Naive thymus-derived CD4-positive, alpha-beta T cell (primary cell): ENCODE measurements around the gene GARIN5B. TPM values are rescaled to one million over a fixed set of nuclear protein-coding genes. Genes with fewer than 3 reads are reported as not detected.
A peak's percentile ranks its signal among the peaks of the same experiment; 100 is the strongest.
"Not testable (repeated sequence)": the region's sequence is repeated elsewhere in the genome, so short reads cannot be mapped to it uniquely, and the experiment has no call there.

ENCODE experiments used
- ATAC-seq: fragments of 150-1000 bp; cut with Tn5 transposase; 2 replicates; pipeline ENCODE4 v1.10.0; 2021; ENCODE audit warnings: mild to moderate bottlenecking, moderate library complexity
- CTCF ChIA-PET: fragments of 350-600 bp; sonication (Branson Sonifier 250); formaldehyde crosslinking; loops from one replicate; lab custom pipeline; 2021; ENCODE audit warnings: antibody characterized with exemption; lab: Charles Lee
- POLR2A ChIA-PET: fragments of 350-600 bp; sonication (Branson Sonifier 250); formaldehyde crosslinking; loops from one replicate; lab custom pipeline; 2021; ENCODE audit warnings: antibody characterized with exemption, inconsistent platforms; lab: Charles Lee
- DNase-seq, 9 donors: peaks; one replicate each; pipeline versions ENCODE4 v3.0.0 to v3.0.0-alpha.2; 2020 to 2022; ENCODE audit warnings: mixed read lengths in 1 of 9
- H3K27ac ChIP-seq: one replicate; pipeline ENCODE4 v1.7.0; 2013; ENCODE audit warnings: mild to moderate bottlenecking, low read depth, low read length, moderate library complexity
- H3K27me3 ChIP-seq, 2 donors: one replicate each; pipeline ENCODE4 v1.7.0; 2013; ENCODE audit warnings: low read length in 2 of 2, mild to moderate bottlenecking in 2 of 2, moderate library complexity in 2 of 2; ENCODE audit not compliant: control insufficient read depth in 2 of 2, insufficient read depth in 2 of 2
- H3K36me3 ChIP-seq, 3 experiments: 1 replicate in 2 of 3; 2 replicates in 1 of 3; pipeline ENCODE4 v1.7.0; 2013; ENCODE audit warnings: low read length in 3 of 3, mild to moderate bottlenecking in 3 of 3, moderate library complexity in 1 of 3; ENCODE audit not compliant: insufficient read depth in 3 of 3, control insufficient read depth in 2 of 3
- H3K4me1 ChIP-seq, 2 donors: one replicate each; pipeline ENCODE4 v1.7.0; 2013; ENCODE audit warnings: low read length in 2 of 2, mild to moderate bottlenecking in 2 of 2, moderate library complexity in 1 of 2; ENCODE audit not compliant: control insufficient read depth in 2 of 2, insufficient read depth in 2 of 2
- H3K4me3 ChIP-seq: 2 replicates; pipeline ENCODE4 v1.7.0; 2013; ENCODE audit warnings: mild to moderate bottlenecking, low read length
- H3K9me3 ChIP-seq, 3 experiments: 1 replicate in 2 of 3; 2 replicates in 1 of 3; pipeline ENCODE4 v1.7.0; 2013; ENCODE audit warnings: low read length in 3 of 3; ENCODE audit not compliant: control insufficient read depth in 2 of 3
- H3K27ac Mint-ChIP-seq, 9 donors: one replicate each; pipeline ENCODE4 v1.8.0; 2020 to 2022; ENCODE audit warnings: mixed read lengths in 9 of 9, mild to moderate bottlenecking in 8 of 9, moderate library complexity in 5 of 9, inconsistent platforms in 2 of 9
- H3K27me3 Mint-ChIP-seq, 5 donors: one replicate each; pipeline ENCODE4 v1.8.0; 2021 to 2022; ENCODE audit warnings: mixed read lengths in 5 of 5, mild to moderate bottlenecking in 1 of 5
- H3K36me3 Mint-ChIP-seq, 5 donors: one replicate each; pipeline ENCODE4 v1.8.0; 2020 to 2022; ENCODE audit warnings: mixed read lengths in 5 of 5, mild to moderate bottlenecking in 3 of 5, inconsistent platforms in 1 of 5
- H3K4me1 Mint-ChIP-seq, 7 donors: one replicate each; pipeline ENCODE4 v1.8.0; 2020 to 2022; ENCODE audit warnings: mixed read lengths in 7 of 7, mild to moderate bottlenecking in 3 of 7, inconsistent platforms in 1 of 7
- H3K4me3 Mint-ChIP-seq, 10 donors: one replicate each; pipeline ENCODE4 v1.8.0; 2020 to 2022; ENCODE audit warnings: mild to moderate bottlenecking in 10 of 10, mixed read lengths in 10 of 10, moderate library complexity in 6 of 10, inconsistent platforms in 2 of 10
- H3K9me3 Mint-ChIP-seq, 11 donors: one replicate each; pipeline ENCODE4 v1.8.0; 2020 to 2022; ENCODE audit warnings: mixed read lengths in 11 of 11, mild to moderate bottlenecking in 4 of 11, inconsistent platforms in 1 of 11, moderate library complexity in 1 of 11
- intact Hi-C, 2 donors: fragments of 100-400 bp; cut with micrococcal nuclease; formaldehyde crosslinking; loops; one replicate each; pipeline ENCODE4 v1.15.1; 2023
- polyA plus RNA-seq, 2 donors: library from polyadenylated mRNA; unstranded; fragments of 300-500 nt; fragmentation: Illumina TruSeq; gene quantifications; one replicate each; pipeline ENCODE4 v1.2.3, GENCODE V29; 2021
- total RNA-seq, 6 experiments: library from RNA in 5 of 6; stranded (reverse) in 5 of 6; gene quantifications; 1 replicate in 5 of 6; 2 replicates in 1 of 6; pipeline ENCODE4 v1.2.3 and lab custom pipeline; 2021 to 2026

GARIN5B gene
- total RNA-seq (not detected), polyA plus RNA-seq (not detected), total RNA-seq (lab: John Stamatoyannopoulos, UW) (not detected)

DNA sequence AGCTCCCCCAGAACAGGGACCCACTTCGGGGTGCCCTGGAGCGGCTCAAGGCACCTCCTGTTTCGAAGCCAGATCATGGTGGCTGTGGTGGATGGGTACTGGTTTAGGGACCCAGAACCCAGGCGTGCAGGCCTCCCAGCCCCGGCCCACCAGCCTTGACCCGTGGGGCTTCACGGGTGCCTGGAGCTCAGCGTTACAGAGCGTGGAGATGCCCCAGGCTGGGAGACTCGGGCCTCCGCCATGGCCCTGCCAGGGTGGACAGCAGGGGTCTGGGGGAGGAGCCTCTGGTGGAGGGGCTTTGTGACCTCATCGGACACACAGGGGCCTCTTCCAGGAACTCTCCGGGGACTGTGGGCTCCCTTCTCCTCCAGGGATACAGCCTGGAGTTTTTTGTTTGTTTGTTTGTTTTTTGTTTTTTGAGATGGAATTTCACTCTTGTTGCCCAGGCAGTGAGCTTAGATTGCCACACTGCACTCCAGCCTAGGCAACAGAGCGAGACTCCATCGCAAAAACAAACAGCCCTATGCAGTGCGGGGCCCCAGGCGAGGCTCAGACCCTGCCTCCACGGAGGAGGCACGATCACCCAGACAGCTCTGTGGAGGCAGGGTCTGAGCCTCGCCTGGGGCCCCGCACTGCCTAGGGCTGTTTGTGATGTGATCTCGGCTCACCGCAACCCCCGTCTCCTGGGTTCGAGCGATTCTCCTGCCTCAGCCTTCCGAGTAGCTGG is at the start of gene GARIN5B:
Gene GARIN5B (minus strand): TSS at position 271 of the 727 bp plus-strand sequence. CDS start 194 bp downstream, at position 77.
- intact Hi-C loops = no loop called here
- H3K9me3 Mint-ChIP-seq = no peaks in the 10 kb centered on the region
- ATAC-seq (no peak), DNase-seq (no peak)
- no peak within 1 kb of the TSS for H3K27ac ChIP-seq
- H3K4me1 Mint-ChIP-seq = peaks cover 0 to 2% (median 0%) of the 10 kb centered on the region in 7 donors
- no peaks in the 10 kb centered on the region for H3K4me1 ChIP-seq
- ChIA-PET POLR2A (no interaction called here), CTCF (no interaction called here)
- H3K27me3 ChIP-seq = no peaks in the 10 kb centered on the region
- no peak within 1 kb of the TSS for H3K4me3 ChIP-seq
- no peaks in the 10 kb centered on the region for H3K9me3 ChIP-seq
- no peak within 1 kb of the TSS for H3K4me3 Mint-ChIP-seq
- H3K27me3 Mint-ChIP-seq = peaks cover 0 to 14% (median 4%) of the 10 kb centered on the region in 5 donors
- H3K27ac Mint-ChIP-seq = no peak within 1 kb of the TSS
- no peaks in the 10 kb centered on the region for H3K36me3 ChIP-seq
- no peaks in the 10 kb centered on the region for H3K36me3 Mint-ChIP-seq

DNA sequence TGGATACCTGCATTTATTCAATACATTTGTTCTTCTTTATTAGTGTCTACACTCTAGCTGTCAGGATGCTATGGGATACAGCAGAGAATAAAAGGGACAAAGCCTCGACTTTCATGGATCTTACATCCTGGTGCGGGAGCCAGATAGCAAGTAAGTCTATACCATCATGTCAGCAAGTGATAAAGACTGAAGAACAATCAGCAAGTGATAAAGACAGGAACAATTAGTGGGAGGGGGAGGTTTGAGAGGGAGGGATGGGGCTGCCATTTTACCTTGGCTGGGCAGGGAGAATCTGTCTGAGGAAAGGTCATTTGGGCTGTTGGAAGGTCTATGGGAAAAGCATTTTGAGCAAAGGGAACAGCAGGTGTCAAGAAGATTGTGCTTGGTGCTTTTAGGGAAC is 47.1 kb upstream of the GARIN5B start:
- DNase-seq = no peak
- H3K27me3 Mint-ChIP-seq = peaks cover 0 to 17% (median 0%) of the 10 kb centered on the region in 5 donors
- H3K9me3 Mint-ChIP-seq = peaks cover 0 to 14% (median 4%) of the 10 kb centered on the region in 11 donors
- peak overlapping the region in 3 of 10 donors; percentile 28 to 74 (median 44) for H3K4me3 Mint-ChIP-seq
- ChIA-PET CTCF (interaction anchor here (0.9 kb wide), 1 partner anchor 10 kb away, joined by 4 read pairs; no protein-coding TSS in a partner anchor), POLR2A (interaction anchor here (1.6 to 3.5 kb wide), 3 partner anchors 26 to 292 kb away, joined by 4 to 23 read pairs (median 8); partner anchors contain the start of gene TMEM238)
- peak overlapping the region in 1 of 9 donors; percentile 66 for H3K27ac Mint-ChIP-seq
- no peak overlapping the region for H3K4me3 ChIP-seq
- H3K4me1 ChIP-seq = peaks cover 17 to 24% of the 10 kb centered on the region in 2 donors
- no peaks in the 10 kb centered on the region for H3K27me3 ChIP-seq
- ATAC-seq = no peak
- H3K36me3 Mint-ChIP-seq = peaks cover 0 to 36% (median 7%) of the 10 kb centered on the region in 5 donors
- H3K27ac ChIP-seq = no peak overlapping the region
- H3K9me3 ChIP-seq = peaks cover 0 to 9% (median 0%) of the 10 kb centered on the region in 3 experiments
- H3K36me3 ChIP-seq = peaks cover 0 to 10% (median 0%) of the 10 kb centered on the region in 3 experiments
- intact Hi-C loops = loop anchor here in 1 of 2 donors (10.0 kb wide), 1 partner anchor 525 kb away; no protein-coding TSS in a partner anchor
- peaks cover 21 to 36% (median 26%) of the 10 kb centered on the region in 7 donors for H3K4me1 Mint-ChIP-seq

DNA sequence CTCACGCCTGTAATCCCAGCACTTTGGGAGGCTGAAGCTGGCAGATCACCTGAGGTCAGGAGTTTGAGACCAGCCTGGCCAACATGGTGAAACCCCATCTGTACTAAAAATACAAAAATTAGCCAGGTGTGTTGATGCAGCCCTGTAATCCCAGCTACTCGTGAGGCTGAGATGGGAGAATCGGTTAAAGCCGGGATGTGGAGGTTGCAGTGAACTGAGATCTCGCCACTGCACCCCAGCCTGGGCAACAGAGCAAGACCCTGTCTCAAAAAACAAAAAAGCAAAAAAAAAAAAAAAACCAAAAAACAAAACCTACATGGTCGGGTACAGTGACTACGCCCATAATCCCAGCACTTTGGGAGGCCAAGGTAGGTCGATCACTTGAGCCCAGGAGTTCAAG is 46.1 kb upstream of the GARIN5B start:
- POLR2A ChIA-PET = interaction anchor here (0.8 to 3.5 kb wide), 10 partner anchors 10 to 1294 kb away, joined by 3 to 23 read pairs (median 7); partner anchors contain the start of genes HSPBP1, KMT5C, TFPT and TMEM238
- Mint-ChIP-seq H3K27me3 (peaks cover 0 to 12% (median 0%) of the 10 kb centered on the region in 5 donors), H3K36me3 (peaks cover 0 to 36% (median 7%) of the 10 kb centered on the region in 5 donors), H3K9me3 (peaks cover 0 to 14% (median 4%) of the 10 kb centered on the region in 11 donors), H3K4me1 (peaks cover 21 to 36% (median 26%) of the 10 kb centered on the region in 7 donors), H3K27ac (peak overlapping the region in 7 of 9 donors; percentile 59 to 100 (median 98)), H3K4me3 (peak overlapping the region in 9 of 10 donors; percentile 14 to 95 (median 86))
- Histone ChIP-seq H3K36me3 (peaks cover 0 to 14% (median 0%) of the 10 kb centered on the region in 3 experiments), H3K4me1 (peaks cover 17 to 24% of the 10 kb centered on the region in 2 donors)
- H3K4me3 ChIP-seq, H3K27me3 ChIP-seq, H3K27ac ChIP-seq, DNase-seq, CTCF ChIA-PET, ATAC-seq, H3K9me3 ChIP-seq: not testable (repeated sequence)
- intact Hi-C loops = loop anchor here (2.0 to 5.0 kb wide), 7 partner anchors 52 to 732 kb away; partner anchors contain the start of genes ISOC2 (in 1 of the 2), RDH13 (in 1 of the 2), ZNF444 (in 1 of the 2) and ZNF784 (in 1 of the 2)

DNA sequence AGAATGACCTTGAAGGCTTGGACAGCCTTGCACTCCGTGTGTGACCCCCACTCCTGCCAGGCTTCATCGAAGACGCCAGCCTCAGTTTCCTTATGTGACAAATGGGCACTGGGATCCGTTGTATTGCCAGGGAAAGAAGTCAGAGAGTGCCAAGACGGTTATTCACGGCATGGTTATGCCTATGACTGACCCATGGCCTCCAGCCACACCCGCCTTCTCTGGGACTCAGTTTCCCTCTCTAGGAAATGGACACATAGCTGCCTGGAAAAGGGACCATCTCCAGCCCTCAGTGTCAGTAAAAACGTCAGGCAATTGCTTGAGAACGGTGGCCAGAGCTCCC is 45.4 kb upstream of the GARIN5B start:
- no peaks in the 10 kb centered on the region for H3K27me3 ChIP-seq
- Mint-ChIP-seq H3K27me3 (peaks cover 0 to 12% (median 0%) of the 10 kb centered on the region in 5 donors), H3K36me3 (peaks cover 0 to 41% (median 8%) of the 10 kb centered on the region in 5 donors), H3K4me3 (peak overlapping the region; percentile 86 to 97 (median 92)), H3K4me1 (peaks cover 21 to 36% (median 26%) of the 10 kb centered on the region in 7 donors), H3K27ac (peak overlapping the region; percentile 93 to 100 (median 99)), H3K9me3 (peaks cover 0 to 14% (median 4%) of the 10 kb centered on the region in 11 donors)
- H3K9me3 ChIP-seq = peaks cover 0 to 9% (median 0%) of the 10 kb centered on the region in 3 experiments
- ChIA-PET CTCF (interaction anchor here (0.5 kb wide), 1 partner anchor 1437 kb away, joined by 3 read pairs; no protein-coding TSS in a partner anchor), POLR2A (interaction anchor here (0.8 to 3.5 kb wide), 10 partner anchors 11 to 1293 kb away, joined by 3 to 23 read pairs (median 7); partner anchors contain the start of genes HSPBP1, KMT5C, TFPT and TMEM238)
- no peak for ATAC-seq
- peak overlapping the region; percentile 89 for H3K4me3 ChIP-seq
- H3K36me3 ChIP-seq = peaks cover 0 to 19% (median 0%) of the 10 kb centered on the region in 3 experiments
- intact Hi-C loops = loop anchor here (1.0 to 5.0 kb wide), 17 partner anchors 23 to 732 kb away; partner anchors contain the start of genes HSPBP1 (in 2 of the 2), ISOC2 (in 2 of the 2), KMT5C (in 2 of the 2) and PPP6R1 (in 2 of the 2)
- H3K27ac ChIP-seq = peak overlapping the region; percentile 96
- H3K4me1 ChIP-seq = peaks cover 17 to 24% of the 10 kb centered on the region in 2 donors
- DNase-seq = no peak

DNA sequence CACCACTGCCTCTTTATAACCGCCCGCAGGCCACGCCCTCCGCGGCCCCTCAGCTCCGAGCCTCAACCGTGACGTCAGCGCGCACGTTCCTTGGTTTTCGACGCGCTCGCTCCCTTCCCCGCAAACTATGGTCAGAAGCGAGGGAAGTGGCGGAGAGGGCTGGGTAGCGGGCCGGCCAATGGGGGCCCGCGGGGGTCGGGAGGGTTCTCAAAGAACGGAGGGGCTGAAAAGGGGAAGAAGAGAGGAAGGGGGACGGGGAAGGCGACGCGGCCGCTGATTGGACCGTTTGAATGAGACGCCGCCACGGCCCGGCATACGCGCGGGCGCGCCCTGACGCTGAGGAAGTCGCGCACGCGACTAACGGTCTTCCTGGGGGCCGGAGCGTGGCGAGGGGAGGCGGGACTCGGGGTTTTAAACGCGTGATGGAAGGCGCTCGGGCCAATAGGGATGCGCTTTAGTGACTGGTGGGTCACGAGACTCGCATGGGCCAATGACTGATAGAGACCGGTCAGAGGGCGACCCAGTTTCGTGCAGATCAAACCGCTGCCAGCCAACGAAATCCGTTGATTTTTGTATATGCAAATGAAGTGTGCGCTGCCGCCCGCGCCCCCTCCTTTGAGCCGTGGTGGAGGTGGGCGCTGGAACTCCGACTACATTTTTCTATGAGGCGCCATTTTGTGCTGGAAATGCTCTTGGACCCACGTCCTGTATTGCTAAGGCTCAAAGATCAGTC is 44.9 kb upstream of the GARIN5B start:
- POLR2A ChIA-PET = interaction anchor here (0.6 to 5.3 kb wide), 21 partner anchors 11 to 1293 kb away, joined by 3 to 82 read pairs (median 7); partner anchors contain the start of genes FIZ1, HSPBP1, ISOC2 and RPL28
- Histone ChIP-seq H3K27ac (peak overlapping the region; percentile 96), H3K27me3 (no peaks in the 10 kb centered on the region), H3K4me1 (peaks cover 17 to 24% of the 10 kb centered on the region in 2 donors), H3K4me3 (peak overlapping the region; percentile 89), H3K36me3 (peaks cover 0 to 24% (median 0%) of the 10 kb centered on the region in 3 experiments), H3K9me3 (peaks cover 0 to 9% (median 0%) of the 10 kb centered on the region in 3 experiments)
- intact Hi-C loops = loop anchor here (1.0 to 5.0 kb wide), 18 partner anchors 23 to 733 kb away; partner anchors contain the start of genes HSPBP1 (in 2 of the 2), ISOC2 (in 2 of the 2), KMT5C (in 2 of the 2) and PPP6R1 (in 2 of the 2)
- ATAC-seq = peak; percentile 93
- H3K36me3 Mint-ChIP-seq = peaks cover 0 to 45% (median 12%) of the 10 kb centered on the region in 5 donors
- peak overlapping the region; percentile 93 to 100 (median 99) for H3K27ac Mint-ChIP-seq
- DNase-seq = peak; percentile 94 to 99 (median 97)
- peak overlapping the region; percentile 86 to 97 (median 92) for H3K4me3 Mint-ChIP-seq
- peaks cover 0 to 12% (median 0%) of the 10 kb centered on the region in 5 donors for H3K27me3 Mint-ChIP-seq
- CTCF ChIA-PET = interaction anchor here (0.5 to 1.0 kb wide), 2 partner anchors 267 to 1436 kb away, joined by 3 read pairs; no protein-coding TSS in a partner anchor
- peaks cover 0 to 14% (median 4%) of the 10 kb centered on the region in 11 donors for H3K9me3 Mint-ChIP-seq
- peaks cover 21 to 36% (median 26%) of the 10 kb centered on the region in 7 donors for H3K4me1 Mint-ChIP-seq
